Dermis blood vessel endothelial cell (primary cell): ENCODE data around the gene SGK1. TPM values are rescaled to one million over a fixed set of nuclear protein-coding genes. Genes with fewer than 3 reads are reported as not detected.
"Not testable (repeated sequence)": the region's sequence is repeated elsewhere in the genome, so short reads cannot be mapped to it uniquely, and the experiment has no call there.

Source experiments
- DNase-seq: peaks from one replicate; pipeline ENCODE4 v3.0.0; 2010
- total RNA-seq: library from RNA; depleted of rRNA; stranded (reverse); fragments of >200 nt; gene quantifications from 2 replicates; pipeline ENCODE4 v1.2.3, GENCODE V29; 2014

SGK1 gene
- total RNA-seq, 1 donor from 2014 or later, result 111 TPM

DNA sequence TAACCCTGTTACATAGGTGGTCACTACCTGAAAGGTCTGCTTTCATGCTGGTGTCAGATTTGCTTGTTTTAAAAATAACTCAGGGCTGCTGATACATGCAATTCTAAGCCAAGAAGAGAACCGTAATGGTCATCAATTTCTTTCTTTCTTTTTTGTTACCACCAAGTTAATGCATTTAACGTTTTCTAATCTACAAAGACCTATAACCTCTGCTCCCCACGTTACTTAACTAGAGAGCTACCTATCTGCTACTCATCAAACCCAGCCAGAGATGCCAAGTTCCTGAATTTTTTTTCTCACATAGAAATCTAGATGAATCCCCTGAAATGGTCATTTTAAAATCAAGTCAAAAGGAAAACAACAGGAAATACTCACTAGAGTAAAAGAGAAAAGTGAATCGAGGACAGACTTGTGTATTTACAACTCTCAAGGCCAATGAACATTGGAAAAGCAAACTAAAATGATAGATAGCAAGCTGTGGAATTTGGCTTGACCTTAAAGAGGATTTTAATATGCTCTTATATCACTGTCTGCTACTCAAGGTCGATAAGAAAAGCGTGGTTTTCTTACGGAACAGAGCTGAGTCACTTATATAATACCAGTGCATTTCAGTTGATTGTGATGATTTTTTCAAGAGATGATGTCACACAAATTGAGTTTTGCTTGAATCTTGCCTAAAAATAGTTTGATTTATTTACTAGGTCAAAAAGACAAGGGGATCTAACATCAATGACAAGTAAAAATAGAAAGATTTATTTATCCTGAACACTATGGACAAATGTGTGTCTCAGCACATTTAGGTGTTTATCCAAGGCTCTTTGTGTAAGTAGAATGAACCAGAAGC, 67.9 kb downstream of the SGK1 start:
- DNase-seq, result peak; percentile 51

GRCh38 chr6:134249239-134249758, 68.6 kb downstream of the SGK1 start:
- no peak for DNase-seq

GRCh38 chr6:134247844-134248580, 69.9 kb downstream of the SGK1 start:
- DNase-seq, result no peak

DNA sequence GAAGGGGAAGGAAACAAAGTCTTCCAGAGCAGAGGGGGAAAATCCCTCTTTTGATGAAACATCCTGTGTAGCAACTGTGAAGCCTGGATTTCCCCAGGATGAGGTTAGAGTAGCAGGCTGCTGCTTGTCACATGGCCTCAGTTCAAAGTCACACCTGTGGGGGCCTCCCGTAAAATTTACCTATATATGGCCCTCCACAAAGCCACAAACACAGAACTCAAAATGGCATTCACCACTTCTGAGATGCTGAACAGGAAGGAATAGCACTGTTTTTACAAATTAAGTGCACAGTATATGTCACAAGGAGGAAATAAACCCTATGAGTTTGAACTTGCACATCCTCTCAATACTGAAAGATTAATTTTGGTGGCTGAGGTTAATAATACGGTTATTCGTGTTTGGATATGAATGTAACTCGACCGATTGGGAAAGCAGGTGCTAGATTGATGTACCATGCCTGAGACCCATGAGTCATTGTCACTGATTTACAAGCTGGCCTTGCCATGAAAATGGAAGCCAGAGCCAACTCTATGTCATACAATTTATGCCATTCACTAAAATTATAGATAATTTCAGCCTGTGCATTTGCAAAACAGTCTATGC, 70.6 kb downstream of the SGK1 start:
- DNase-seq, result peak; percentile 26

GRCh38 chr6:134245706-134246105, 72.2 kb downstream of the SGK1 start:
- no peak for DNase-seq

- DNase-seq, result no peak
These were observed 72.9 kb downstream of the SGK1 start for GRCh38 chr6:134245041-134245440.

DNA sequence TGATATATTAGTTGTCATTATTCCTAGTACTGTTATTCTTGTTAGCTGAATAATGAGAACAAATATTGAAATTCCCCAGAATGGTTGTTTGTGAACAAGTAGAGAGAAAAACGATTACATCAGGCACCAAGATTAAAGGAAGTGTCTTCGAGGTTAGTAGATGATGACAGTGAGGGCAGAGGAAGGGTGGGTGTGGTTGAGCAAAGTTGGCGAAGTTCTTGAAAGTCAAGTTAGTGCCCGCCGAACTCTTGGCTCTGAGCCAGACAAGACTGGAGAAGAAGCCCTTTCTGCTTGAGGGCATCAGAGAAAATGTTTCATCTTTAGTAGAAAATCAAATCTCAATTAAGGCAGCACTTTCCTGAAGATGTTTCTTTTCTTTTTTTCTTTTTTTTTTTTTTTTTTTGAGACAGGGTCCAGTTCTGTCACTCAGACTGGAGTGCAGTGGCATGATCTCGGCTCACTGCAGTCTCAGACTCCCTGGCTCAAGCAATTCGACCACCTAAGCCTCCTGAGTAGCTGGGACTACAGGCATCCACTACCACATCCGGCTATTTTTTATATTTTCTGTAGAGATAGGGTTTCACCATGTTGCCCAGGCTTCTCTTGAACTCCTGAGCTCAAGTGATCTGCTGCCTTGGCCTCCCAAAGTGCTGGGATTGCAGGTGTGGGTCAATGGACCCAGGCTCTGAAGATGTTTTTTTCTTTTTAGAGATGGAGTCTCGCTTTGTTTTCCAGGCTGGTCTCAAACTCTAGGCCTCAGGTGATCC, 77.1 kb downstream of the SGK1 start:
- no peak for DNase-seq

DNA sequence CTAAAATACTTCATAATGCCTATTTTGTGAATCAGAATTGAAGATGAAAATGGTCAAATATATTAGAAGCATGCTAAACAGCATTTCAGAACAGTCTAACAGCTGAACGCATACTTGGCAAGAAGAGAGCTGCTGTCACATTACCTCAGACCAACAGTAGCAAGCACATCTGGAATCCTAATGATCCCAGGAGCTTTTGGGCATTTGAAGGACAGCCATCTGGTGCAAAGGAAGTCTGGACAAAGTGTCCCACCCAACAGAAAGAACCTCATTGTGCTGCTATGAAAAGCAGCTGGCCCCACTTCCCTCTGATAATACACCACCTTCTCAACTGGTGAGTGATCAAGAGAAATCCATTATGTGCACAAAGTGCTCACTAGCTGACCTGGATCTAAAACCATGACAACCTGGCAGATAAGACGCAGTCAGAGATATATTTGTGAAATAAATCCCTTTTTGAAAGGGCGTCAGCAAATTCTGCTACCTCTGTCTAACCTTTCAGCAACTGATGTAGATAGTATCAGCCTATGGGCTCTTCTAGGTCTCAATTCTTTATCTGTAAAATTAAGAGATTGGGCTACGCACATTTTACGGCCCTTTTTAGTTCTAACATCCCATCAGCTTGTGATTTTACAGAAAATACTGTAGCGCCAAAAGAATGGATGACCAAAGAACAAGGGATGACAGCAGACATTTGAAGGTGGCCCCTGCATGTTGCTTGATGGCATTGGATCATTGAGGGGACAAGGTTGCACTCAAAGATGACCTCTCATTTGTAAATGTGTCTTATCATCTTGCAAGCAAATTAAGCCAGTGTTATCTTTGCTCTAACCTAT, 78.7 kb downstream of the SGK1 start:
- DNase-seq, result peak; percentile 45

GRCh38 chr6:134238006-134238405, 79.9 kb downstream of the SGK1 start:
- DNase-seq, result no peak

GRCh38 chr6:134235937-134236751, 81.8 kb downstream of the SGK1 start:
- peak; percentile 69 for DNase-seq

DNA sequence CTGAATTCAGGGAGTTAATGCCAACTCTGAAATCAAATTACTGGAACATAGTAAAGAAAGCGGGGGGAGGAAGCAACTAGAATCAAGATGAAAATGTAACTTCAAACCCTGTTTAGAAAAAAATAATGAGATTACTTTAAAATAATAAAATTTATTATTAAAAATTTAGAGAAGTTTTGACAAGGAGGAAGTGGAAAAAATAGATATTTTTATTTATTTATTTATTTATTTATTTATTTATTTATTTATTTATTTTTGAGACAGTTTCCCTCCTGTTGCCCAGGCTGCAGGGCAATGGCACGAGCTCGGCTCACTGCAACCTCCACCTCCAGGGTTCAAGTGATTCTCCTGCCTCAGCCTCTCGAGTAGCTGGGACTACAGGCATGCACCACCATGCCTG, 82.6 kb downstream of the SGK1 start:
- DNase-seq, result not testable (repeated sequence)

GRCh38 chr6:134233180-134233955, 84.5 kb downstream of the SGK1 start:
- DNase-seq, result no peak

DNA sequence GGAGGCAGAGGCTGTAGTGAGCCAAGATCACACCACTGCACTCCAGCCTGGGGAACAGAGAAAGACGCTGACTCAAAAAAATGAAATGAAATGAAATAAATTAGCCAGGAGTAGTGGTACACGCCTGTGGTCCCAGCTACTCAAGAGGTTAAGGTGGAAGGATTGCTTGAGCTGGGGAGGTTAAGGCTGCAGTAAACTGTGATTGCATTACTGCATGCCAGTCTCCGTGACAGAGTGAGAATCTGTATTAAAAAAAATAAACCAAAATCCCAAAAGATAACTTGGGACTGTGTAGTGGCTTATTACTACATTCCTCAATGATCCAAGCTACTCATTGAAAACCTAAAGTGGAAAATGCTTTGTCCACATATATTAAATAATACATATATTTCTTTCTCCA, 87.0 kb downstream of the SGK1 start:
- DNase-seq, result no peak

- DNase-seq, result peak; percentile 69
These were observed 87.7 kb downstream of the SGK1 start for GRCh38 chr6:134230087-134230700.

- no peak for DNase-seq
These were observed 88.4 kb downstream of the SGK1 start for GRCh38 chr6:134229520-134229919.

GRCh38 chr6:134223796-134224420, 94.0 kb downstream of the SGK1 start:
- DNase-seq, result no peak

- no peak for DNase-seq
These were observed 96.7 kb downstream of the SGK1 start for GRCh38 chr6:134221250-134221649.

- DNase-seq, result no peak
These were observed 100.1 kb downstream of the SGK1 start for GRCh38 chr6:134217798-134218140.
